ENCODE measurements around the gene CHD2.

DNA sequence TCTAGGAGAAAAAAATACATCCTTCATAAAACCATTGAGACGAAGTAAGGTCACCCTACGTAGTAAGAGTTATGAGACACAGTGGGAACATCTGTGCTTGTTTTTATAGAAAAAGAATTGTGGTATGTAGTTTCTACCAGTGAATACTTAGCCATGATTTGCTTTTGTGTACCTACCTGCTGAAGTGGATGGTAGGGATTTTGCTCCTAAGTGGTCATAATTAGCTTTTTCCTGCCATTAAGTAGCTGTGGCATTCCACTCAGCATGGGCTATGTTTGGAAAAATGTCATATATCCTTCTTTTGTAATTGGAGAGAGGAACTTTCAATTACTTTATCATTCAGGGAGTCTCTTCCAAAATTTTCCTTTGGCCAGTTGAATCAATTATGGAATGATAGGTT, 63.7 kb downstream of the CHD2 start:
- TF ChIP-seq YY1 (IDR thresholded peaks at IDR 0.05; ENCODE audit: insufficient read depth, insufficient read length) (no peak), SUZ12 (IDR thresholded peaks at IDR 0.05; ENCODE audit: extremely low read depth, insufficient read depth, insufficient read length) (no peak), ZNF274 (IDR thresholded peaks at IDR 0.05; ENCODE audit: low read depth, low read length) (no peak)

All from NT2/D1 (cell line).